ENCODE measurements around the gene ATF2.

DNA sequence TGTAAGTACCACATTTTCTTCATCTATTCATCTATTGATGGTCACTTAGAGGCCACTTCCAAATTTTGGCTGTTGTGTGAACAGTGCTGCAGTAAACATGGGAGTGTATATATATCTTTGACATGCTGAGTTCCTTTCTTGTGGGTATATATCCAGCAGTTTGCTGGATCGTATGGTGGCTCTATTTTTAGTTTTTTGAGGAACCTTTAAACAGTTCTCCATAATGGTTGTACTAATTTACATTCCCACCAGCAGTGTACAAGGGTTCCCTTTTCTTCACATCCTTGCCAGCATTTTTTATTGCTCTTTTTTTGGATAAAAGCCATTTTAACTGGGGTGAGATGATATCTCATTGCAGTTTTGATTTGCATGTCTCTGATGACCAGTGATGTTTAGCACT, 20.8 kb upstream of the ATF2 start:
- TF ChIP-seq GATA2 (IDR thresholded peaks at IDR 0.05; ENCODE audit: low read depth, low read length) (no peak), GATA3 (IDR thresholded peaks at IDR 0.05; ENCODE audit: low read depth, low read length) (no peak)

All from SH-SY5Y (cell line).